NCI-H1417 treated with DMSO at 0.1 percent for 48 hours (cell line): ENCODE measurements around the gene JTB.

Experiments used
- DNase-seq: peaks from one replicate; lab custom pipeline; 2025; lab: John Stamatoyannopoulos, UW

Gene JTB

DNA sequence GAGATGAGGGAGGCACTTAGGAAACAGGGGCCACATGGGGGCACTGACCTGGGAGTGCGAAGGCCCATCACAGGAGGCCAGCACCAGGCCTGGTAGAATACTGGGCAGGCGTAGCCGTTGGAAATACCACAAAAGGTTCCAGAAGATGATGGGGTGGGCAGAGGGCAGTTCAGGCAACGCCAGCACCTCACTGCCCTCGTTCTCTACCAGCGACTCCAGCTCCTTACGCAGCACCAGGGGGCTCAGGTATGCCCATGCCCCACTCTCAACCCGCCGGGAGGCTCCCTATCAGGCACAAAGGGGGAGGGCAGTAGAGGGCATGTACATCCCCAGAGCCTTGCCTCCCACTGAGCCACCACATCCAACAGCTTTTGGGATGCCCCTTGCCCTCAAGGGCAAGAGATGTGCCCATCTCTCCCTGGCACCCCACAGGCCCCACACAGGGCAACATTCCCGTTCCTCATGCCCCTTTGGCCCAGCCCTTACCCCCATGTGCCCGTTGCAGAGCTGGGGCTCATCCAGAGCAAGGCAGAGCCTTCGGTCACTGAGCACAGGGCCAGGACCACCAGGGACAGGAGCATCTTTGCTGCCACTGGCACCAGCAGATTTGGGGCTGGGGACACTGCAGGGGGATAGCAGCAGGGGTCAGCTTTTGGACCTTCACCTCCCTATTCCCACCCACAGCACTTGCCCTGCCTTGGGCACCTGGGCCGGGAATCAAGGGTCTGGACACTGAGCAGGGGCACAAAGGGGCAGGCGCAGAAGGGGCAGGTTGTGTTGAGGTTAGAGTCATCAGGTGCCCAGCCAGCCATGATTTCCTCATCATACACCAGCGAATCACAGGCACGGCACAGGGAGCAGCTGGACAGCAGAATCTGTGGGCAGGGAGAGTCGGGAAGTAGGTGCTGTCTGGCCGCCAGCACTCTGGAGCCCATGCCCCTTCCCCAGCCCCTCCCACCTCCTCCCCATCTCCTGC lies 45.0 kb downstream of the JTB start:
- DNase-seq, result no peak

DNA sequence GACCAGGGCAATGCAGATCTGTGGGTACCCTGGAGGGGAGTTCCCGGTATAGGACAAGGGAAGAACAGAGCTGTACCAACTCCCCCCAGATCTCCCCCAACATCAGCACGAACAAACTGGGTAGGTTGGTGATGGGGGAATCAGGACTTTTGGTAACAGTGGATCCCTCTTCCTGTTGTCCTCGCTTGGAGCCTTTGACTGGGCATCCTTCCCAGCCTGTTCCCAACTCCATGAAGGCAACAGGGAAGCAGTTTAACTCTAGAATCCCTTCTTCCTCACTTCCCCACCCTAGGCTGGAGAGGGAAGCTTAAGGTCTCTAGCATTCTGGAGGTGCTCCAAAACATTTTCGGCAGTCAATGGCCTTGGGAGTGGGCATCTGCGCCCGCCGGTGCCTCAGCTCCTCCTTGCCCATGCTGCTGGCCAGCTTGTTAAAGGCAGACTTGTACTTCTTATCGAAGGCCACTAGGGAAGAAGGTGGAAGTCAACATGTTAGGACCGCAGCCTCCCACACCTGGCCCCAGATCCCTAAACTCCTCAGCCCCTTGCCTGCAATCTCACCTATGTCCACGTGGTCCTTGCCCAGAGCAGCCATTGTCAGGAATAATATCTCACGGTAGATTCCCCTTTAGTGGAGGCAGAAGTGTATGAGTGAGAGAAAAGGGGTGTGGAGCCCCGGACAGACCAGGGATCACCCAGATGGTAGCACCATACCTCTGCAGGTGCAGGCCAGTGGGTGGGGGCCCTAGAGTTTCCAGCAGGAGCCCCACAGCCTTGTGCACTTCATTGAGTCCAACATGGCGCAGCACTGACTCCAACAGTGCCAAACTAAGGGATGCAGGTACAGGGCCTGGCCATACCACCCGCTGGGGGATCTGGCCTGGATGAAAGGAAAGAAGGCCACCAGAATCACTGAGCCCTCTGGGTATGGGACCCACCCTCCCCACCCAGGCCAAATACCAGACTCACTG lies 47.2 kb downstream of the JTB start:
- no peak for DNase-seq

GRCh38 chr1:153929426-153929825 lies 48.0 kb downstream of the JTB start:
- DNase-seq, result no peak

DNA sequence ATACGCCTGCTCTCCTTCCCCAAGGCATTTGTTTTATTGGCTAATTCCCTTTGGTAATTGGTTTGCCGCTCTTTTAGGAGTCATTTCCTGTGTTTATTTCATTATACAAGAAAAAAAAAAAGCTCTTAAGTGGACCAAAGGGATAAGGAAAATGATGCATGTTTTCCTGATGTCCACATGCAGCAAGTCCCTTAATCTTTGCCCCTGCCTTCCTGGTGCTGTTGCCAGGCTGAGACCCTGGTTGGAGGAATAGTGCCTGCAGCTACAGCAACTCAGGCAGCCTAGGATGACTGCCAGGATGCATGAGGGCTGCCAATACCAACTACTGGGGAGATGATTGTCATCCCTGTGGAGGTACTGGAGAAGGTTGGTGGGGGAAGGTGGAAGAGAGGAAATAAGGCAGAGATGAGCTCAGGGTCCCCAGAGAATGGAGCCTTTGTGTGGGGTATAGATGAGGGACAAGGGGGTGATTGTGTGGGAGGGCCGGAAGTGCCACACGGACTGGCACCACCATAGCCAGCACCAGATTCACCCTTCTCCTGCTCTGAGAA lies 48.6 kb downstream of the JTB start:
- DNase-seq, result no peak

- no peak for DNase-seq
These were observed 49.2 kb downstream of the JTB start for GRCh38 chr1:153928245-153928644.

DNA sequence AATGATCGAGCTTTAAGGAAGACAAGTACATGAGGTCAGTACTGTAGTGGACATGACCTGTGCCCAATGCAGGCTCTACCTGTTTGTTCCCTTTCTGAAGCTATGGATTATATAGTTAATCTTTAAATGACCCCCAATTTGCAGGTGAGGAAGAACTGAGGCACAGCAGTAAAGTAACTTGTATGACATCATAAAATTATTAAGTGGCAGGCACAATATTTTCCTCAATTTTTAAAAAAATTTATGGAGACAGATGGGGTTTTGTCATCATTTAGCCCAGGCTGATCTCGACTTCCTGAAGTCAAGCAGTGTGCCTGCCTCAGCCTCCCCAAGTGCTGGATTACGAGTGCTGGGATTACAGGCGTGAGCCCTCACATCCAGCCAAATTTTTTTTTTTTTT lies 51.1 kb downstream of the JTB start:
- DNase-seq, result no peak
